AG04450 (cell line): Measurements from ENCODE around the gene LONP1. TPM values are rescaled to one million over a fixed set of nuclear protein-coding genes. Genes with fewer than 3 reads are reported as not detected.

Experiments
- CTCF ChIA-PET: fragments of 300-600, 350-600 bp; formaldehyde crosslinking; extraction: SDS; loops from one replicate; lab custom pipeline; 2022; ENCODE audit warnings: antibody characterized with exemption, inconsistent platforms; lab: Charles Lee
- POLR2A ChIA-PET: fragments of 350-600 bp; formaldehyde crosslinking; extraction: SDS; loops from one replicate; lab custom pipeline; 2021; ENCODE audit warnings: antibody characterized with exemption, inconsistent platforms; lab: Yijun Ruan, JAX
- DNase-seq: peaks from one replicate; pipeline ENCODE4 v3.0.0-alpha.2; 2011; ENCODE audit warnings: low read depth, low spot score
- H3K27ac ChIP-seq: one replicate; pipeline ENCODE4 v1.5.1; 2012; ENCODE audit warnings: low read depth, low read length, control low read depth
- H3K27me3 ChIP-seq: one replicate; pipeline ENCODE4 v1.6.0; 2012; ENCODE audit warnings: low read length; ENCODE audit not compliant: control insufficient read depth, insufficient read depth
- H3K4me3 ChIP-seq: 2 replicates; pipeline ENCODE4 v1.5.1; 2011; ENCODE audit warnings: mild to moderate bottlenecking, low read depth, low read length, control low read depth
- H3K9me3 ChIP-seq: 2 replicates; pipeline ENCODE4 v1.5.1; 2012; ENCODE audit warnings: low read length; ENCODE audit not compliant: control insufficient read depth, insufficient read depth
- CTCF ChIP-seq: IDR thresholded peaks from 2 replicates; pipeline ENCODE4 v1.5.1; 2011; ENCODE audit warnings: low read depth, low read length, control low read depth, inconsistent platforms
- polyA plus RNA-seq: library from polyadenylated mRNA; depleted of rRNA; stranded (reverse); fragments of >200 nt; gene quantifications from 2 replicates; pipeline ENCODE4 v1.2.3, GENCODE V29; 2011

Gene LONP1
- polyA plus RNA-seq, 1 experiment, result 37.8 TPM

- peaks cover 4% of the 10 kb centered on the region; the same call in 1 of the 2 replicates for H3K9me3 ChIP-seq
- POLR2A ChIA-PET, result no interaction called here
- no peak for DNase-seq
- no peak overlapping the region for H3K27ac ChIP-seq
- no peak for TF ChIP-seq CTCF
- CTCF ChIA-PET, result interaction anchor here (0.9 kb wide), 1 partner anchor 11 kb away, joined by 3 read pairs; no protein-coding TSS in a partner anchor
- H3K27me3 ChIP-seq, result no peaks in the 10 kb centered on the region
- H3K4me3 ChIP-seq, result no peak overlapping the region
Measured at GRCh38 chr19:5676772-5677105, 43.2 kb downstream of the LONP1 start.

GRCh38 chr19:5676105-5676771, 43.7 kb downstream of the LONP1 start:
- ChIA-PET POLR2A (interaction anchor here (1.4 kb wide), 1 partner anchor 14 kb away, joined by 3 read pairs; the partner anchor contains the start of gene RPL36), CTCF (interaction anchor here (0.9 kb wide), 1 partner anchor 11 kb away, joined by 3 read pairs; no protein-coding TSS in a partner anchor)
- no peak for TF ChIP-seq CTCF
- Histone ChIP-seq H3K27me3 (no peaks in the 10 kb centered on the region), H3K9me3 (peaks cover 4% of the 10 kb centered on the region; the same call in 1 of the 2 replicates), H3K27ac (no peak overlapping the region), H3K4me3 (no peak overlapping the region)
- DNase-seq, result no peak

- Histone ChIP-seq H3K4me3 (no peak overlapping the region), H3K27me3 (no peaks in the 10 kb centered on the region), H3K27ac (no peak overlapping the region), H3K9me3 (no peaks in the 10 kb centered on the region; the same call in 1 of the 2 replicates)
- ChIA-PET CTCF (interaction anchor here (1.0 kb wide), 1 partner anchor 12 kb away, joined by 3 read pairs; no protein-coding TSS in a partner anchor), POLR2A (interaction anchor here (0.7 to 1.4 kb wide), 2 partner anchors 13 to 15 kb away, joined by 3 to 6 read pairs; partner anchors contain the start of gene RPL36)
- DNase-seq, result no peak
- TF ChIP-seq CTCF, result no peak
Measured at GRCh38 chr19:5674714-5675113, 45.2 kb downstream of the LONP1 start.

- ChIA-PET CTCF (no interaction called here), POLR2A (no interaction called here)
- H3K9me3 ChIP-seq, result no peaks in the 10 kb centered on the region
Measured at GRCh38 chr19:5673752-5674151, 46.2 kb downstream of the LONP1 start.

More at GRCh38 chr19:5673752-5674151, 46.2 kb downstream of the LONP1 start:
- no peaks in the 10 kb centered on the region for H3K27me3 ChIP-seq
- DNase-seq, result no peak
- no peak overlapping the region for H3K27ac ChIP-seq
- H3K4me3 ChIP-seq, result no peak overlapping the region
- TF ChIP-seq CTCF, result no peak
